Ovary (tissue), 9 donors: ENCODE data around the gene DAB2. TPM values are rescaled to one million over a fixed set of nuclear protein-coding genes. Genes with fewer than 3 reads are reported as not detected.

Experiments used
- DNase-seq, 5 donors: peaks; one replicate each; pipeline ENCODE4 v3.0.0-alpha.2; 2019 to 2020
- H3K27ac ChIP-seq, 2 donors: fragments of 200-600 bp; one replicate each; pipeline versions ENCODE4 v1.5.1 to v1.8.0; 2019 to 2022
- H3K27me3 ChIP-seq: fragments of 200-600 bp; one replicate; pipeline ENCODE4 v1.8.0; 2022
- H3K36me3 ChIP-seq: fragments of 200-600 bp; sonication (generic); one replicate; pipeline ENCODE4 v1.5.1; 2019
- H3K4me1 ChIP-seq: one replicate; pipeline ENCODE4 v1.8.1; 2013; ENCODE audit warnings: mild to moderate bottlenecking, moderate library complexity; ENCODE audit not compliant: insufficient read depth
- H3K4me3 ChIP-seq: fragments of 200-600 bp; sonication (generic); one replicate; pipeline ENCODE4 v1.5.1; 2017
- H3K9me3 ChIP-seq, 2 donors: fragments of 200-600 bp in 1 of 2; sonication (generic) in 1 of 2; one replicate each; pipeline versions ENCODE4 v1.5.1 to v1.8.1; 2013 to 2019; ENCODE audit warnings: mild to moderate bottlenecking in 1 of 2, moderate library complexity in 1 of 2
- CTCF ChIP-seq, 3 donors: fragments of 450-650 bp in 2 of 3; fragments of 200-600 bp in 1 of 3; IDR thresholded peaks; one replicate each; pipeline versions ENCODE4 v1.5.1 to v1.8.0; 2016 to 2022; ENCODE audit warnings: antibody characterized with exemption in 3 of 3, mild to moderate bottlenecking in 1 of 3
- EP300 ChIP-seq: sonication (generic); formaldehyde crosslinking; IDR thresholded peaks from one replicate; pipeline ENCODE4 v1.6.1; 2017; ENCODE audit warnings: antibody characterized with exemption
- POLR2A ChIP-seq: fragments of 450-650 bp; IDR thresholded peaks from one replicate; pipeline ENCODE4 v1.6.1; 2017; ENCODE audit warnings: antibody characterized with exemption, mild to moderate bottlenecking, moderate library complexity
- WGBS, 3 donors: extraction: QIAGEN DNeasy Blood & Tissue Kit in 1 of 3; methylation state at CpG; one replicate each; pipeline versions ENCODE4 v1.1.5 to v1.1.7; 2013 to 2017; 5-methylcytosine and 5-hydroxymethylcytosine counted together
- intact Hi-C, 4 donors: fragments of 100-400 bp; cut with DNase I; formaldehyde crosslinking; loops; one replicate each; pipeline versions ENCODE4 v1.11.0 to v1.15.1; 2022 to 2023
- polyA plus RNA-seq, 2 donors: library from polyadenylated mRNA; stranded (reverse); fragments of 200-250 nt in 1 of 2; fragments of 350-450 nt in 1 of 2; fragmentation: Illumina TruSeq in 1 of 2; extraction: RNeasy Lipid Tissue Mini Kit (QIAGEN cat#74804) in 1 of 2; gene quantifications; one replicate each; pipeline ENCODE4 v1.2.3, GENCODE V29; 2013 to 2014
- total RNA-seq, 7 donors: library from RNA; depleted of rRNA in 2 of 7; stranded (reverse); fragments of >200 nt in 2 of 7; fragmentation: NEBNext Ultra II Directional in 3 of 7; extraction: Animal tissue kit (Norgen Biotek cat#: 25700) in 3 of 7; gene quantifications; one replicate each; pipeline versions ENCODE4 v1.1.0 to v1.2.4, GENCODE V29; 2016 to 2023
- donor health status: DM: no; HTN: no; CAD: no; lungs with moderate emphysema.
- donor health status: DM: no; HTN: no; CAD: no.
- donor health status: Bipolar disorder and iron deficiency.
- donor health status: DM: yes; HTN: yes; CAD: no.
- donor health status: DM: no; HTN: no; CAD: no.
- donor health status: DM: yes; HTN: yes; CAD: no.

The DAB2 gene
- total and polyA plus RNA-seq, 9 donors, result 25.0 to 118 (median 38.7) TPM

GRCh38 chr5:39453606-39454005 is 28.8 kb upstream of the DAB2 start:
- H3K27me3 ChIP-seq, result no peaks in the 10 kb centered on the region
- intact Hi-C loops, result no loop called here
- H3K27ac ChIP-seq, result no peak overlapping the region

GRCh38 chr5:39452846-39453245 is 28.1 kb upstream of the DAB2 start:
- intact Hi-C loops, result no loop called here
- WGBS, 3 donors, result 83 to 94% (median 84%) methylated on average over 2 of the region's 2 CpGs
- Histone ChIP-seq H3K27ac (no peak overlapping the region), H3K4me3 (no peak overlapping the region), H3K36me3 (no peaks in the 10 kb centered on the region), H3K4me1 (no peaks in the 10 kb centered on the region), H3K9me3 (no peaks in the 10 kb centered on the region), H3K27me3 (no peaks in the 10 kb centered on the region)
- TF ChIP-seq CTCF (IDR thresholded peaks at IDR 0.05) (no peak), POLR2A (no peak), EP300 (no peak)
- DNase-seq, result no peak

More at GRCh38 chr5:39453606-39454005, 28.8 kb upstream of the DAB2 start:
- no peaks in the 10 kb centered on the region for H3K9me3 ChIP-seq
- no peaks in the 10 kb centered on the region for H3K4me1 ChIP-seq
- H3K36me3 ChIP-seq, result no peaks in the 10 kb centered on the region
- no peak overlapping the region for H3K4me3 ChIP-seq
- no peak for TF ChIP-seq EP300
- no peak for TF ChIP-seq CTCF (IDR thresholded peaks at IDR 0.05)
- no peak for TF ChIP-seq POLR2A
- DNase-seq, result no peak

GRCh38 chr5:39451276-39451941 is 26.6 kb upstream of the DAB2 start:
- Histone ChIP-seq H3K4me1 (no peaks in the 10 kb centered on the region), H3K9me3 (no peaks in the 10 kb centered on the region), H3K27me3 (no peaks in the 10 kb centered on the region), H3K4me3 (no peak overlapping the region), H3K36me3 (no peaks in the 10 kb centered on the region), H3K27ac (no peak overlapping the region)
- TF ChIP-seq EP300, result no peak
- TF ChIP-seq CTCF (IDR thresholded peaks at IDR 0.05), result no peak
- TF ChIP-seq POLR2A, result no peak
- intact Hi-C loops, result no loop called here
- no peak for DNase-seq
- WGBS, 3 donors, result 43 to 44% (median 44%) methylated on average over 2 of the region's 2 CpGs

GRCh38 chr5:39450487-39450886 is 25.7 kb upstream of the DAB2 start:
- H3K36me3 ChIP-seq, result no peaks in the 10 kb centered on the region
- 96 to 98% (median 97%) methylated on average over 3 of the region's 3 CpGs for WGBS, 3 donors
- TF ChIP-seq POLR2A, result no peak
- no peak for TF ChIP-seq EP300
- no peak for TF ChIP-seq CTCF (IDR thresholded peaks at IDR 0.05)
- intact Hi-C loops, result no loop called here
- H3K4me3 ChIP-seq, result no peak overlapping the region
- no peak overlapping the region for H3K27ac ChIP-seq
- no peak for DNase-seq
- H3K4me1 ChIP-seq, result peaks cover 2% of the 10 kb centered on the region
- H3K9me3 ChIP-seq, result no peaks in the 10 kb centered on the region
- no peaks in the 10 kb centered on the region for H3K27me3 ChIP-seq
